Thymus (tissue), 14 donors: ENCODE data around the gene LRIG1. TPM values are rescaled to one million over a fixed set of nuclear protein-coding genes. Genes with fewer than 3 reads are reported as not detected.

Source experiments
- DNase-seq, 9 donors: peaks; one replicate each; pipeline ENCODE4 v3.0.0-alpha.2; 2013; ENCODE audit warnings: low spot score in 9 of 9, low read depth in 6 of 9, missing footprints in 1 of 9
- H3K27ac ChIP-seq, 2 donors: one replicate each; pipeline ENCODE4 v1.5.1; 2013; ENCODE audit warnings: control low read depth in 1 of 2, low read depth in 1 of 2, low read length in 1 of 2, mild to moderate bottlenecking in 1 of 2, moderate library complexity in 1 of 2
- H3K27me3 ChIP-seq, 2 donors: one replicate each; pipeline ENCODE4 v1.5.1; 2013; ENCODE audit warnings: low read length in 1 of 2; ENCODE audit not compliant: control insufficient read depth in 2 of 2, insufficient read depth in 1 of 2
- H3K36me3 ChIP-seq, 2 donors: one replicate each; pipeline ENCODE4 v1.5.1; 2013; ENCODE audit warnings: low read length in 1 of 2, mild to moderate bottlenecking in 1 of 2, moderate library complexity in 1 of 2; ENCODE audit not compliant: control insufficient read depth in 2 of 2, insufficient read depth in 2 of 2
- H3K4me1 ChIP-seq, 2 donors: one replicate each; pipeline ENCODE4 v1.5.1; 2013; ENCODE audit warnings: low read length in 2 of 2; ENCODE audit not compliant: control insufficient read depth in 2 of 2, insufficient read depth in 2 of 2
- H3K4me3 ChIP-seq, 2 donors: one replicate each; pipeline ENCODE4 v1.5.1; 2013; ENCODE audit warnings: low read length in 2 of 2, control low read depth in 1 of 2, mild to moderate bottlenecking in 1 of 2
- H3K9me3 ChIP-seq, 2 donors: one replicate each; pipeline ENCODE4 v1.5.1; 2013; ENCODE audit warnings: low read length in 1 of 2, mild to moderate bottlenecking in 1 of 2; ENCODE audit not compliant: control insufficient read depth in 2 of 2, insufficient read depth in 1 of 2
- WGBS: extraction: QIAGEN DNeasy Blood & Tissue Kit; methylation state at CpG from one replicate; pipeline ENCODE4 v1.1.7; 2013; 5-methylcytosine and 5-hydroxymethylcytosine counted together
- long read RNA-seq, 10 donors: transcript quantifications; one replicate each; lab custom pipeline, GENCODE V29; 2026
- polyA plus RNA-seq: library from polyadenylated mRNA; stranded (reverse); fragments of 200-250 nt; gene quantifications from one replicate; pipeline ENCODE4 v1.2.3, GENCODE V29; 2013
- total RNA-seq: library from RNA; stranded (reverse); fragments of 120-200 nt; gene quantifications from one replicate; pipeline ENCODE4 v1.2.4, GENCODE V29; 2013
- donor health status: healthy.

The LRIG1 gene, protein sequence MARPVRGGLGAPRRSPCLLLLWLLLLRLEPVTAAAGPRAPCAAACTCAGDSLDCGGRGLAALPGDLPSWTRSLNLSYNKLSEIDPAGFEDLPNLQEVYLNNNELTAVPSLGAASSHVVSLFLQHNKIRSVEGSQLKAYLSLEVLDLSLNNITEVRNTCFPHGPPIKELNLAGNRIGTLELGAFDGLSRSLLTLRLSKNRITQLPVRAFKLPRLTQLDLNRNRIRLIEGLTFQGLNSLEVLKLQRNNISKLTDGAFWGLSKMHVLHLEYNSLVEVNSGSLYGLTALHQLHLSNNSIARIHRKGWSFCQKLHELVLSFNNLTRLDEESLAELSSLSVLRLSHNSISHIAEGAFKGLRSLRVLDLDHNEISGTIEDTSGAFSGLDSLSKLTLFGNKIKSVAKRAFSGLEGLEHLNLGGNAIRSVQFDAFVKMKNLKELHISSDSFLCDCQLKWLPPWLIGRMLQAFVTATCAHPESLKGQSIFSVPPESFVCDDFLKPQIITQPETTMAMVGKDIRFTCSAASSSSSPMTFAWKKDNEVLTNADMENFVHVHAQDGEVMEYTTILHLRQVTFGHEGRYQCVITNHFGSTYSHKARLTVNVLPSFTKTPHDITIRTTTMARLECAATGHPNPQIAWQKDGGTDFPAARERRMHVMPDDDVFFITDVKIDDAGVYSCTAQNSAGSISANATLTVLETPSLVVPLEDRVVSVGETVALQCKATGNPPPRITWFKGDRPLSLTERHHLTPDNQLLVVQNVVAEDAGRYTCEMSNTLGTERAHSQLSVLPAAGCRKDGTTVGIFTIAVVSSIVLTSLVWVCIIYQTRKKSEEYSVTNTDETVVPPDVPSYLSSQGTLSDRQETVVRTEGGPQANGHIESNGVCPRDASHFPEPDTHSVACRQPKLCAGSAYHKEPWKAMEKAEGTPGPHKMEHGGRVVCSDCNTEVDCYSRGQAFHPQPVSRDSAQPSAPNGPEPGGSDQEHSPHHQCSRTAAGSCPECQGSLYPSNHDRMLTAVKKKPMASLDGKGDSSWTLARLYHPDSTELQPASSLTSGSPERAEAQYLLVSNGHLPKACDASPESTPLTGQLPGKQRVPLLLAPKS
- total RNA-seq = 8.8 TPM
- polyA plus RNA-seq = 10.9 TPM
- long read RNA-seq, donor 1 = 0 reads
- long read RNA-seq, donor 2, full-length matches to known transcripts = 1 of 1 reads
- long read RNA-seq, donor 2, partial matches to known transcripts = 0 of 1 reads
- long read RNA-seq, donor 2, other reads (novel, unspliced or antisense) = 0 of 1 reads
- long read RNA-seq, donor 3 = 0 reads
- long read RNA-seq, donor 4 = 0 reads
- long read RNA-seq, donor 5, full-length matches to known transcripts = 2 of 2 reads
- long read RNA-seq, donor 5, partial matches to known transcripts = 0 of 2 reads
- long read RNA-seq, donor 5, other reads (novel, unspliced or antisense) = 0 of 2 reads
- long read RNA-seq, donor 6, full-length matches to known transcripts = 1 of 1 reads
- long read RNA-seq, donor 6, partial matches to known transcripts = 0 of 1 reads
- long read RNA-seq, donor 6, other reads (novel, unspliced or antisense) = 0 of 1 reads
- long read RNA-seq, donor 7 = 0 reads
- long read RNA-seq, donor 8 = 0 reads
- long read RNA-seq, donor 9 = 0 reads
- long read RNA-seq, donor 10, full-length matches to known transcripts = 1 of 1 reads
- long read RNA-seq, donor 10, partial matches to known transcripts = 0 of 1 reads
- long read RNA-seq, donor 10, other reads (novel, unspliced or antisense) = 0 of 1 reads

- Histone ChIP-seq H3K27me3 (peaks cover 35 to 47% of the 10 kb centered on the region in 2 donors), H3K36me3 (no peaks in the 10 kb centered on the region), H3K4me1 (peaks cover 10 to 37% of the 10 kb centered on the region in 2 donors), H3K27ac (peak within 1 kb of the TSS in 1 of 2 donors; percentile 47), H3K4me3 (peak within 1 kb of the TSS; percentile 50 to 70), H3K9me3 (no peaks in the 10 kb centered on the region)
- under 1% methylated on average over 109 of the region's 109 CpGs for WGBS
- peak; percentile 69 to 95 (median 88) for DNase-seq
Observed at GRCh38 chr3:66500576-66501482, at the start of gene LRIG1. Gene LRIG1, minus strand, starts transcription at chr3:66501022. Its CDS starts 615 bp downstream, at chr3:66500407.

- no peaks in the 10 kb centered on the region for H3K4me1 ChIP-seq
- peaks cover 0 to 6% of the 10 kb centered on the region in 2 donors for H3K9me3 ChIP-seq
- no peak for DNase-seq
- no peak overlapping the region for H3K4me3 ChIP-seq
- no peak overlapping the region for H3K27ac ChIP-seq
- 99% methylated on average over 43 of the region's 43 CpGs for WGBS
- H3K27me3 ChIP-seq = no peaks in the 10 kb centered on the region
- H3K36me3 ChIP-seq = no peaks in the 10 kb centered on the region
Observed at GRCh38 chr3:66544619-66545429, 44.0 kb upstream of the LRIG1 start.

DNA sequence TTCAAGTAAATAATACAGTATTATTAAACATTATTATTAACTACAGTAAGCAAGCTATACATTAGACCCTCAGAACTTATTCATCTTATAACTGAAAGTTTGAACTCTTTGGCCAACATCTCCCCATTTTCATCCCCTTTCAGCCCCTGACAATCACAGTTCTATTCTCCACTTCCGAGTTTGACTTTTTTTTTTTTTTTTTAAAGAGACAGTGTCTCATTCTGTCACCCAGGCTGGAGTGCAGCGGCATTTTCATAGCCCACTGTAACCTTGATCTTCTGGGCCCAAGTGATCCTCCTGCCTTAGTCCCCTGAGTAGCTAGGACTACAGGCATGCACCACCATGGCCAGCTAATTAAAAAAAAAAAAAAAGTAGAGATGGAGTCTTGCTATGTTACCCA is 41.3 kb upstream of the LRIG1 start:
- Histone ChIP-seq H3K27ac (no peak overlapping the region), H3K9me3 (peaks cover 0 to 6% of the 10 kb centered on the region in 2 donors), H3K27me3 (no peaks in the 10 kb centered on the region), H3K4me3 (no peak overlapping the region), H3K4me1 (no peaks in the 10 kb centered on the region), H3K36me3 (no peaks in the 10 kb centered on the region)
- WGBS = 93% methylated on average over 2 of the region's 2 CpGs
- no peak for DNase-seq

GRCh38 chr3:66539466-66539989 is 38.7 kb upstream of the LRIG1 start:
- peaks cover 0 to 1% of the 10 kb centered on the region in 2 donors for H3K9me3 ChIP-seq
- no peaks in the 10 kb centered on the region for H3K27me3 ChIP-seq
- 95% methylated on average over 3 of the region's 3 CpGs for WGBS
- H3K27ac ChIP-seq = no peak overlapping the region
- no peaks in the 10 kb centered on the region for H3K4me1 ChIP-seq
- no peak overlapping the region for H3K4me3 ChIP-seq
- no peak for DNase-seq
- H3K36me3 ChIP-seq = no peaks in the 10 kb centered on the region

- Histone ChIP-seq H3K4me3 (no peak overlapping the region), H3K4me1 (no peaks in the 10 kb centered on the region), H3K36me3 (no peaks in the 10 kb centered on the region), H3K27me3 (no peaks in the 10 kb centered on the region), H3K9me3 (no peaks in the 10 kb centered on the region), H3K27ac (no peak overlapping the region)
- DNase-seq = no peak
Observed at GRCh38 chr3:66538390-66538789, 37.6 kb upstream of the LRIG1 start.

DNA sequence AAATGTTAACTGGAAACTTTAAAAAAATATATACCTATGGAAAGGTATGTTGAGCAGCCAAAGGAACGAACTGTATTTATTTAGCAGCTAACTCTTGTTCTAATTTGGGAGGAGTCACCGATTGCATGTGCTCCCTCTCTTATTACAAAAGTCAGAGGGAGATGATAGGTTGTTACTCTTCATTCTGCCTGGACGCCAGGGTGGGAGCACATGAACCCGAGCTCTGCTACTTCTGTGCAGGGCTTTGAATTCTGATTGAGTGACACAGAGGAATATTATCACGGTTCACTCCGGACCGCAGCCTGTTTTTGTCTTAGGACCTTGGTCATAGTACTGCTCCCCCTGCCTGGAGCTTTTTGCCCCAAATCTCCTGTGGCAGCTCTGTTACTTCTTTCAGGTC is 36.9 kb upstream of the LRIG1 start:
- DNase-seq = no peak
- Histone ChIP-seq H3K27me3 (no peaks in the 10 kb centered on the region), H3K36me3 (no peaks in the 10 kb centered on the region), H3K4me1 (no peaks in the 10 kb centered on the region), H3K27ac (no peak overlapping the region), H3K4me3 (no peak overlapping the region), H3K9me3 (no peaks in the 10 kb centered on the region)
- WGBS = 95% methylated on average over 7 of the region's 7 CpGs

DNA sequence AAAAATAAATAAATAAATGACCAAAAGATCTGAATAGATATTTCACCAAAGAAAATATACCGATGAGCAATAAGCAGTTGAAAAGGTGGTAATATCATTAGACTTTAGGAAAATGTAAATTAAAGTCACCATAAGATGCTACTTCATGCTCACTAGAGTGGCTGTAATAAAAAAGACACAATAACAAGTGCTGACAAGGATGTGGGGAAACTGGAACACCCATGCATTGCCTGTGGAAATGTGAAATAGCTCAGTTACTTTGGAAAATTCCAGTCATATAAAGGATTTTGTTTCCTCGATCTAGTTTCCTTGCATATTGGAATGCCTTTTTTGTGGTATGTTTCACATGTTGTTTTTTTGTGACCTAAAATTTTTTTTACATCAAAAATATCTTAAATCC is 36.0 kb upstream of the LRIG1 start:
- Histone ChIP-seq H3K9me3 (no peaks in the 10 kb centered on the region), H3K4me3 (no peak overlapping the region), H3K27me3 (no peaks in the 10 kb centered on the region), H3K27ac (no peak overlapping the region), H3K4me1 (no peaks in the 10 kb centered on the region), H3K36me3 (no peaks in the 10 kb centered on the region)
- no peak for DNase-seq
- WGBS = over 99% methylated on average over 2 of the region's 2 CpGs
